H9 (cell line): ENCODE results near the gene MYLK4. TPM values are rescaled to one million over a fixed set of nuclear protein-coding genes. Genes with fewer than 3 reads are reported as not detected.

Experiments
- DNase-seq: peaks from one replicate; pipeline ENCODE4 v3.0.0-alpha.2; 2017
- H2AFZ ChIP-seq: one replicate; pipeline ENCODE4 v1.6.1; 2013; ENCODE audit warnings: mild to moderate bottlenecking, low read length, control low read depth, moderate library complexity
- H2AK5ac ChIP-seq: 2 replicates; pipeline ENCODE4 v1.6.1; 2013; ENCODE audit warnings: low read length, control low read depth, mixed read lengths; ENCODE audit not compliant: insufficient read length
- H2BK120ac ChIP-seq: one replicate; pipeline ENCODE4 v1.6.1; 2013; ENCODE audit warnings: low read depth, mild to moderate bottlenecking, low read length, control low read depth, inconsistent platforms; ENCODE audit not compliant: poor library complexity, severe bottlenecking
- H2BK12ac ChIP-seq: 2 replicates; pipeline ENCODE4 v1.6.1; 2013; ENCODE audit warnings: low read length, control low read depth, mixed read lengths, low read depth; ENCODE audit not compliant: insufficient read length
- H2BK15ac ChIP-seq: 2 replicates; pipeline ENCODE4 v1.6.1; 2013; ENCODE audit warnings: low read depth, low read length, control low read depth
- H2BK20ac ChIP-seq: one replicate; pipeline ENCODE4 v1.6.1; 2013; ENCODE audit warnings: low read depth, mild to moderate bottlenecking, low read length, control low read depth, inconsistent platforms; ENCODE audit not compliant: poor library complexity, severe bottlenecking
- H2BK5ac ChIP-seq: 2 replicates; pipeline ENCODE4 v1.6.1; 2013; ENCODE audit warnings: low read length, control low read depth, mixed read lengths; ENCODE audit not compliant: insufficient read length
- H3K14ac ChIP-seq: 2 replicates; pipeline ENCODE4 v1.6.1; 2013; ENCODE audit warnings: low read length, control low read depth; ENCODE audit not compliant: insufficient read depth
- H3K18ac ChIP-seq: 2 replicates; pipeline ENCODE4 v1.6.1; 2013; ENCODE audit warnings: low read depth, mild to moderate bottlenecking, mixed read lengths, low read length, control low read depth; ENCODE audit not compliant: insufficient read length
- H3K23ac ChIP-seq: 2 replicates; pipeline ENCODE4 v1.6.1; 2013; ENCODE audit warnings: low read length, control low read depth, mixed read lengths, low read depth; ENCODE audit not compliant: insufficient read length
- H3K23me2 ChIP-seq: 2 replicates; pipeline ENCODE4 v1.6.1; 2013; ENCODE audit warnings: low read depth, mild to moderate bottlenecking, mixed read lengths, low read length, control low read depth; ENCODE audit not compliant: insufficient read length, poor library complexity, severe bottlenecking
- H3K27ac ChIP-seq: 2 replicates; pipeline ENCODE4 v1.5.1; 2013; ENCODE audit warnings: low read length, control low read depth, mixed read lengths, low read depth; ENCODE audit not compliant: insufficient read length
- H3K27me3 ChIP-seq: 2 replicates; pipeline ENCODE4 v1.6.1; 2013; ENCODE audit warnings: low read length, control low read depth, inconsistent platforms; ENCODE audit not compliant: insufficient read depth
- H3K4ac ChIP-seq: 2 replicates; pipeline ENCODE4 v1.6.1; 2013; ENCODE audit warnings: low read depth, mild to moderate bottlenecking, control low read depth, inconsistent platforms, low read length, moderate library complexity
- H3K4me1 ChIP-seq: 2 replicates; pipeline ENCODE4 v1.6.1; 2013; ENCODE audit warnings: low read length, control low read depth, inconsistent platforms; ENCODE audit not compliant: insufficient read depth
- H3K4me2 ChIP-seq: 2 replicates; pipeline ENCODE4 v1.6.1; 2013; ENCODE audit warnings: low read length, control low read depth, mixed read lengths; ENCODE audit not compliant: insufficient read length, insufficient read depth
- H3K56ac ChIP-seq: 2 replicates; pipeline ENCODE4 v1.6.1; 2013; ENCODE audit warnings: low read depth, mild to moderate bottlenecking, mixed read lengths, low read length, control low read depth; ENCODE audit not compliant: insufficient read length
- H3K79me1 ChIP-seq: 2 replicates; pipeline ENCODE4 v1.6.1; 2013; ENCODE audit warnings: low read depth, mild to moderate bottlenecking, moderate library complexity, low read length, control low read depth, inconsistent platforms; ENCODE audit not compliant: insufficient read depth, poor library complexity, severe bottlenecking
- H3K79me2 ChIP-seq: 2 replicates; pipeline ENCODE4 v1.6.1; 2013; ENCODE audit warnings: low read length, control low read depth, inconsistent platforms; ENCODE audit not compliant: insufficient read depth
- H3K9ac ChIP-seq: 2 replicates; pipeline ENCODE4 v1.6.1; 2013; ENCODE audit warnings: low read length, control low read depth, mixed read lengths; ENCODE audit not compliant: insufficient read length; ENCODE audit errors: extremely low read depth
- H3K9me3 ChIP-seq: one replicate; pipeline ENCODE4 v1.6.1; 2013; ENCODE audit warnings: low read depth, low read length, inconsistent platforms; ENCODE audit not compliant: control insufficient read depth
- H3T11ph ChIP-seq: one replicate; pipeline ENCODE4 v1.6.1; 2013; ENCODE audit warnings: mild to moderate bottlenecking, low read length, control low read depth, inconsistent platforms
- H4K20me1 ChIP-seq: one replicate; pipeline ENCODE4 v1.6.1; 2013; ENCODE audit not compliant: control insufficient read depth, insufficient read length, insufficient read depth
- H4K5ac ChIP-seq: 2 replicates; pipeline ENCODE4 v1.6.1; 2013; ENCODE audit warnings: low read depth, mild to moderate bottlenecking, mixed read lengths, low read length, control low read depth; ENCODE audit not compliant: insufficient read length
- H4K8ac ChIP-seq: replicated peaks from 2 replicates; pipeline ENCODE4 v1.6.1; 2013; ENCODE audit warnings: low read length, control low read depth, mixed read lengths, low read depth; ENCODE audit not compliant: insufficient read length
- H4K91ac ChIP-seq: 2 replicates; pipeline ENCODE4 v1.6.1; 2013; ENCODE audit warnings: low read depth, mild to moderate bottlenecking, moderate library complexity, mixed read lengths, low read length, control low read depth; ENCODE audit not compliant: insufficient read length
- H3K27ac Mint-ChIP-seq, 3 experiments: 2 replicates in 2 of 3; 3 replicates in 1 of 3; pipeline ENCODE4 v1.8.0; 2020 to 2021; ENCODE audit warnings: mixed read lengths in 3 of 3, mild to moderate bottlenecking in 1 of 3, moderate library complexity in 1 of 3
- H3K27me3 Mint-ChIP-seq: 2 replicates; pipeline ENCODE4 v1.8.0; 2021; ENCODE audit warnings: low read depth, mild to moderate bottlenecking, moderate library complexity, mixed read lengths
- H3K36me3 Mint-ChIP-seq, 3 experiments: 2 replicates in 2 of 3; 3 replicates in 1 of 3; pipeline ENCODE4 v1.8.0; 2020 to 2021; ENCODE audit warnings: low read depth in 3 of 3, mixed read lengths in 3 of 3; ENCODE audit not compliant: insufficient read depth in 1 of 3
- H3K4me1 Mint-ChIP-seq, 2 experiments: 2 replicates each; pipeline ENCODE4 v1.8.0; 2020; ENCODE audit warnings: mixed read lengths in 2 of 2
- H3K4me3 Mint-ChIP-seq, 2 experiments: 2 replicates in 1 of 2; 3 replicates in 1 of 2; pipeline ENCODE4 v1.8.0; 2020 to 2021; ENCODE audit warnings: mild to moderate bottlenecking in 2 of 2, mixed read lengths in 2 of 2, moderate library complexity in 1 of 2
- H3K9me3 Mint-ChIP-seq, 2 experiments: 2 replicates in 1 of 2; 3 replicates in 1 of 2; pipeline ENCODE4 v1.8.0; 2020; ENCODE audit warnings: mild to moderate bottlenecking in 2 of 2, mixed read lengths in 2 of 2, moderate library complexity in 1 of 2
- CTCF ChIP-seq: fragments of 200-600 bp; sonication (generic); conservative IDR thresholded peaks from 3 replicates; pipeline ENCODE4 v1.8.0; 2021; ENCODE audit warnings: antibody characterized with exemption, mild to moderate bottlenecking
- WGBS: extraction: QIAGEN DNeasy Blood & Tissue Kit; methylation state at CpG from one replicate; pipeline ENCODE4 v1.1.7; 2013; ENCODE audit warnings: missing lambda C conversion rate, low lambda C conversion rate, mixed read lengths; ENCODE audit not compliant: insufficient read length; ENCODE audit errors: extremely low coverage; 5-methylcytosine and 5-hydroxymethylcytosine counted together
- total RNA-seq: library from RNA; stranded (reverse); gene quantifications from 2 replicates; pipeline ENCODE4 v1.2.1, GENCODE V29; 2021

Gene MYLK4
- total RNA-seq, 1 experiment from 2014 or later, result 0.28 TPM

GRCh38 chr6:2658788-2659187, 91.9 kb downstream of the MYLK4 start:
- Histone ChIP-seq H2AK5ac (no peak overlapping the region), H4K5ac (no peak overlapping the region), H3K4me1 (peaks cover 3% of the 10 kb centered on the region; the same call in 1 of the 2 replicates), H4K91ac (no peak overlapping the region), H3T11ph (no peak overlapping the region), H3K27me3 (no peaks in the 10 kb centered on the region), H3K4ac (no peak overlapping the region), H3K14ac (no peak overlapping the region), H2BK15ac (no peak overlapping the region), H3K18ac (no peak overlapping the region), H3K79me2 (no peaks in the 10 kb centered on the region), H3K23ac (no peak overlapping the region), H3K27ac (no peak overlapping the region), H3K9ac (no peak overlapping the region), H3K56ac (no peak overlapping the region), H2AFZ (no peak overlapping the region), H3K4me2 (no peak overlapping the region), H2BK120ac (no peak overlapping the region), H3K23me2 (no peaks in the 10 kb centered on the region), H4K8ac (no peak overlapping the region), H4K20me1 (no peaks in the 10 kb centered on the region), H3K9me3 (no peaks in the 10 kb centered on the region), H2BK20ac (no peak overlapping the region), H2BK12ac (no peak overlapping the region), H2BK5ac (no peak overlapping the region), H3K79me1 (no peaks in the 10 kb centered on the region)
- H3K27ac Mint-ChIP-seq, result no peak overlapping the region; a peak in 1 of 7 replicates
- WGBS, result no CpG with 5 or more reads among the region's 5 CpGs
- TF ChIP-seq CTCF, result no peak
- no peak overlapping the region for H3K4me3 Mint-ChIP-seq
- H3K36me3 Mint-ChIP-seq, result peaks cover 7 to 16% (median 15%) of the 10 kb centered on the region in 3 experiments; a peak in 5 of 7 replicates
- H3K27me3 Mint-ChIP-seq, result no peaks in the 10 kb centered on the region; the same call in 1 of the 2 replicates
- no peak for DNase-seq
- H3K4me1 Mint-ChIP-seq, result peaks cover 30 to 35% of the 10 kb centered on the region in 2 experiments
- peaks cover 15 to 18% of the 10 kb centered on the region in 2 experiments for H3K9me3 Mint-ChIP-seq
